ENCODE results near the gene ZNF438.

DNA sequence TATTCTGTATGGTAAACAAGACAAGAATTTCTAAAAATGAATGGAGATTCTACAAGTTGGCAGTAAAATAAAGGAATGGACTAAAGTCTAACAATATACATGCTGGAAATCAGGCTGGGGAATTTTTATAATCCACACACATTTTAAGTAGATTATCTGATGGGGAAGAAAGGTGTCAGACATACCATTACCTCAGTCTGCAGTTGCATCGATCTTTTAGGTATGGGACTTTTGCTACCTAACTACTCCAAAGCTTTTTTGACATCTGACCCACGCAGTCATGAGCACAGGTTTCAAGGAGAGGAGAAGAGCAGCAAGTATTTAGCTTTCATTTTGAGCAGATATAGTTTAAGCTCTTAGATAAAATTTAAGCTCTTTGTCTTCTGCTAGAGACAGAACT lies 113.0 kb downstream of the ZNF438 start:
- no peak for TF ChIP-seq POLR2A (IDR thresholded peaks at IDR 0.05; ENCODE audit: low read depth, low read length)
- TF ChIP-seq CBX3 (IDR thresholded peaks at IDR 0.05; ENCODE audit: borderline replicate concordance, low read depth), result no peak
- no peak for TF ChIP-seq SPI1 (IDR thresholded peaks at IDR 0.05; ENCODE audit: borderline replicate concordance, insufficient read depth, low read depth, low read length)
- no peak for TF ChIP-seq ZNF274 (IDR thresholded peaks at IDR 0.05; ENCODE audit: insufficient read depth, insufficient read length)
- no peak for TF ChIP-seq CREB1 (IDR thresholded peaks at IDR 0.05; ENCODE audit: low read depth)
- no peak for TF ChIP-seq NFYB (IDR thresholded peaks at IDR 0.05; ENCODE audit: insufficient read depth, low read depth, low read length)
- TF ChIP-seq ZNF384 (IDR thresholded peaks at IDR 0.05; ENCODE audit: borderline replicate concordance, low read depth, low read length), result no peak
- no peak for TF ChIP-seq POLR2AphosphoS5 (IDR thresholded peaks at IDR 0.05; ENCODE audit: low read length)
- TF ChIP-seq, protein P1, sequence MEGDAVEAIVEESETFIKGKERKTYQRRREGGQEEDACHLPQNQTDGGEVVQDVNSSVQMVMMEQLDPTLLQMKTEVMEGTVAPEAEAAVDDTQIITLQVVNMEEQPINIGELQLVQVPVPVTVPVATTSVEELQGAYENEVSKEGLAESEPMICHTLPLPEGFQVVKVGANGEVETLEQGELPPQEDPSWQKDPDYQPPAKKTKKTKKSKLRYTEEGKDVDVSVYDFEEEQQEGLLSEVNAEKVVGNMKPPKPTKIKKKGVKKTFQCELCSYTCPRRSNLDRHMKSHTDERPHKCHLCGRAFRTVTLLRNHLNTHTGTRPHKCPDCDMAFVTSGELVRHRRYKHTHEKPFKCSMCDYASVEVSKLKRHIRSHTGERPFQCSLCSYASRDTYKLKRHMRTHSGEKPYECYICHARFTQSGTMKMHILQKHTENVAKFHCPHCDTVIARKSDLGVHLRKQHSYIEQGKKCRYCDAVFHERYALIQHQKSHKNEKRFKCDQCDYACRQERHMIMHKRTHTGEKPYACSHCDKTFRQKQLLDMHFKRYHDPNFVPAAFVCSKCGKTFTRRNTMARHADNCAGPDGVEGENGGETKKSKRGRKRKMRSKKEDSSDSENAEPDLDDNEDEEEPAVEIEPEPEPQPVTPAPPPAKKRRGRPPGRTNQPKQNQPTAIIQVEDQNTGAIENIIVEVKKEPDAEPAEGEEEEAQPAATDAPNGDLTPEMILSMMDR (IDR thresholded peaks at IDR 0.05 in 2 of 3, conservative IDR thresholded peaks at IDR 0.05 in 1 of 3; ENCODE audit: control insufficient read depth in 2 of 3, extremely low read depth in 1 of 3, insufficient read depth in 1 of 3, low read depth in 3 of 3, low read length in 3 of 3), result no peak
